Stomach (tissue), 9 donors: ENCODE results near the gene BCAS1. TPM values are rescaled to one million over a fixed set of nuclear protein-coding genes. Genes with fewer than 3 reads are reported as not detected.
A peak's percentile ranks its signal among the peaks of the same experiment; 100 is the strongest.

Experiments used
- DNase-seq, 2 donors: peaks; one replicate each; pipeline versions ENCODE4 v3.0.0 to v3.0.0-alpha.2; 2013 to 2019
- H3K27ac ChIP-seq, 5 donors: fragments of 200-600 bp in 4 of 5; sonication (generic) in 4 of 5; one replicate each; pipeline ENCODE4 v1.5.1; 2013 to 2019; ENCODE audit warnings: mild to moderate bottlenecking in 1 of 5, moderate library complexity in 1 of 5
- H3K27me3 ChIP-seq, 3 donors: fragments of 200-600 bp; sonication (generic); one replicate each; pipeline ENCODE4 v1.5.1; 2017 to 2019; ENCODE audit warnings: mixed run types in 1 of 3
- H3K36me3 ChIP-seq, 4 donors: fragments of 200-600 bp; sonication (generic); 1 replicate in 3 of 4; 2 replicates in 1 of 4; pipeline ENCODE4 v1.5.1; 2016 to 2019
- H3K4me1 ChIP-seq, 4 donors: fragments of 200-600 bp; sonication (generic); one replicate each; pipeline ENCODE4 v1.5.1; 2016 to 2019
- H3K4me3 ChIP-seq, 4 donors: fragments of 200-600 bp; sonication (generic) in 3 of 4; one replicate each; pipeline ENCODE4 v1.5.1; 2016 to 2019; ENCODE audit warnings: mild to moderate bottlenecking in 1 of 4
- H3K9me3 ChIP-seq, 4 donors: fragments of 200-600 bp; sonication (generic); one replicate each; pipeline ENCODE4 v1.5.1; 2016 to 2019
- EP300 ChIP-seq: sonication (generic); formaldehyde crosslinking; IDR thresholded peaks from one replicate; pipeline ENCODE4 v1.6.1; 2017; ENCODE audit warnings: antibody characterized with exemption
- POLR2A ChIP-seq, 4 donors: fragments of 450-650 bp; IDR thresholded peaks; one replicate each; pipeline ENCODE4 v1.6.1; 2016; ENCODE audit warnings: antibody characterized with exemption in 4 of 4, control low read depth in 2 of 4, mild to moderate bottlenecking in 1 of 4, moderate library complexity in 1 of 4
- POLR2AphosphoS5 ChIP-seq, 3 donors: sonication (generic); formaldehyde crosslinking; IDR thresholded peaks; one replicate each; pipeline ENCODE4 v1.6.1; 2016; ENCODE audit warnings: antibody characterized with exemption in 3 of 3
- WGBS, 5 donors: extraction: QIAGEN DNeasy Blood & Tissue Kit in 3 of 5; methylation state at CpG; one replicate each; pipeline versions ENCODE4 v1.1.5 to v1.1.7; 2013 to 2018; 5-methylcytosine and 5-hydroxymethylcytosine counted together
- intact Hi-C: fragments of 100-400 bp; cut with DNase I; formaldehyde crosslinking; loops from one replicate; pipeline ENCODE4 v1.15.1; 2023; ENCODE audit warnings: low total_unique reads
- polyA plus RNA-seq, 3 donors: library from polyadenylated mRNA; stranded (reverse); fragments of 200-250 nt; gene quantifications; one replicate each; pipeline ENCODE4 v1.2.3, GENCODE V29; 2013
- total RNA-seq, 5 donors: library from RNA; depleted of rRNA; stranded (reverse); fragments of >200 nt; gene quantifications; one replicate each; pipeline versions ENCODE4 v1.1.0 to v1.2.3, GENCODE V29; 2014 to 2016
- TF ChIP-seq, protein P1 (sequence below), 7 experiments: fragments of 450-650 bp in 4 of 7; fragments of 200-600 bp in 3 of 7; sonication (generic) in 3 of 7; IDR thresholded peaks; one replicate each; pipeline ENCODE4 v1.5.1; 2016 to 2019; ENCODE audit warnings: antibody characterized with exemption in 7 of 7, control low read depth in 2 of 7, mild to moderate bottlenecking in 1 of 7
- donor health status: healthy with polysubstance abuse.
- donor health status: Bipolar disorder and iron deficiency.
- donor health status: healthy.

The BCAS1 gene
- total and polyA plus RNA-seq, 8 donors, result 6.3 to 145 (median 84.6) TPM

DNA sequence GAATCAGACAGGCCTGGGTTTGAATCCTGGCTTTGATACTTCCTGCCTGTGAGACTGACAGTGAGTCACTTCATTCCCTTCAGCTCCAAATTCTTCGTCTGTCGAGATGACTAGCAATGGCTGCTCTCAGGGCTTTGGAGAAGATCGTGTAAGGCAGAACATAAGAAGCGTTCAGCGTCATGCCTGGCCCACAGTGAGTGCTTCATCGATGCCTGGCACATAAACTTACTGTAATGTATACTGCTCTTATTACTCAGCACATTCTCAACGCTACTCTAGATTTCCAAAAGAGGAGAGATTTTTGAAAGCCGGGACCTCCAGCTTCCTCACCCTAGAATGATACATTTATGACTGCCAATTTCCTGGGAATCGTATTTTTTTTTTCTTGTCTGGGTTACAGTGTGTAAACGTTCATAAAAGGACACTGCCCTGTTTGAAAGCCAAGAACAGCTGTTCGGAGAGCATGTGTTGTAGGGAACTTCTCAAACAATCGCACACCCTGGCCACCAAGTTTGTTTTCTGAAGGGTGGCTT, 16.2 kb upstream of the BCAS1 start:
- no peak for DNase-seq
- Histone ChIP-seq H3K27me3 (no peaks in the 10 kb centered on the region), H3K36me3 (no peaks in the 10 kb centered on the region), H3K9me3 (no peaks in the 10 kb centered on the region), H3K27ac (peak overlapping the region; percentile 12 to 66 (median 43)), H3K4me3 (no peak overlapping the region), H3K4me1 (peaks cover 12 to 34% (median 18%) of the 10 kb centered on the region in 4 donors)
- WGBS, 5 donors, result 27 to 49% (median 36%) methylated on average over 12 of the region's 12 CpGs
- intact Hi-C loops, result no loop called here
- no peak for TF ChIP-seq POLR2A (IDR thresholded peaks at IDR 0.05)
- TF ChIP-seq POLR2AphosphoS5 (IDR thresholded peaks at IDR 0.05), result no peak
- no peak for TF ChIP-seq EP300

DNA sequence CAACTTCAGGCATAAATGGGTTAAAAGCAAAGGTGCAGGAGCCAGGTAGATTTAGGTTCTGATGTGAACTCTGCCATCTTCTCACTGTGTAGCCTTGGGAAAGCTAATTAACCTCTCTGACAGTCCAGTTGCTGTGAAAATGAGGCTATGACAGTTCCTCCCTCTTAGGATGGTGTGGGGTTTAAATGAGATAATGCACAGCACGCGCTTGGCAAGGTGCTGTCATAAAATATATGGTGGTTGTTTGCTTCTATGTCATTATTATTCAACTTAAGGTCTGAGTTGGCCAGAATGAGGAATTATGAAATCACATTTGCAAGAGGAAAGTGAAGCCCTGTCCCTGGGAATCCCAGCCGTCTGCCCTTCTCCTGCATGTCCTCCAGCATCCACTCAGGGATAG, 15.5 kb upstream of the BCAS1 start:
- peak overlapping the region; percentile 12 to 66 (median 43) for H3K27ac ChIP-seq
- H3K27me3 ChIP-seq, result no peaks in the 10 kb centered on the region
- no peak overlapping the region for H3K4me3 ChIP-seq
- H3K9me3 ChIP-seq, result no peaks in the 10 kb centered on the region
- DNase-seq, result no peak
- intact Hi-C loops, result no loop called here
- peaks cover 12 to 34% (median 18%) of the 10 kb centered on the region in 4 donors for H3K4me1 ChIP-seq
- TF ChIP-seq, protein P1, sequence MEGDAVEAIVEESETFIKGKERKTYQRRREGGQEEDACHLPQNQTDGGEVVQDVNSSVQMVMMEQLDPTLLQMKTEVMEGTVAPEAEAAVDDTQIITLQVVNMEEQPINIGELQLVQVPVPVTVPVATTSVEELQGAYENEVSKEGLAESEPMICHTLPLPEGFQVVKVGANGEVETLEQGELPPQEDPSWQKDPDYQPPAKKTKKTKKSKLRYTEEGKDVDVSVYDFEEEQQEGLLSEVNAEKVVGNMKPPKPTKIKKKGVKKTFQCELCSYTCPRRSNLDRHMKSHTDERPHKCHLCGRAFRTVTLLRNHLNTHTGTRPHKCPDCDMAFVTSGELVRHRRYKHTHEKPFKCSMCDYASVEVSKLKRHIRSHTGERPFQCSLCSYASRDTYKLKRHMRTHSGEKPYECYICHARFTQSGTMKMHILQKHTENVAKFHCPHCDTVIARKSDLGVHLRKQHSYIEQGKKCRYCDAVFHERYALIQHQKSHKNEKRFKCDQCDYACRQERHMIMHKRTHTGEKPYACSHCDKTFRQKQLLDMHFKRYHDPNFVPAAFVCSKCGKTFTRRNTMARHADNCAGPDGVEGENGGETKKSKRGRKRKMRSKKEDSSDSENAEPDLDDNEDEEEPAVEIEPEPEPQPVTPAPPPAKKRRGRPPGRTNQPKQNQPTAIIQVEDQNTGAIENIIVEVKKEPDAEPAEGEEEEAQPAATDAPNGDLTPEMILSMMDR (IDR thresholded peaks at IDR 0.05), result no peak
- TF ChIP-seq POLR2AphosphoS5 (IDR thresholded peaks at IDR 0.05) (no peak), POLR2A (IDR thresholded peaks at IDR 0.05) (no peak), EP300 (no peak)
- no peaks in the 10 kb centered on the region for H3K36me3 ChIP-seq
- WGBS, 5 donors, result 69 to 89% (median 82%) methylated on average over 3 of the region's 3 CpGs

DNA sequence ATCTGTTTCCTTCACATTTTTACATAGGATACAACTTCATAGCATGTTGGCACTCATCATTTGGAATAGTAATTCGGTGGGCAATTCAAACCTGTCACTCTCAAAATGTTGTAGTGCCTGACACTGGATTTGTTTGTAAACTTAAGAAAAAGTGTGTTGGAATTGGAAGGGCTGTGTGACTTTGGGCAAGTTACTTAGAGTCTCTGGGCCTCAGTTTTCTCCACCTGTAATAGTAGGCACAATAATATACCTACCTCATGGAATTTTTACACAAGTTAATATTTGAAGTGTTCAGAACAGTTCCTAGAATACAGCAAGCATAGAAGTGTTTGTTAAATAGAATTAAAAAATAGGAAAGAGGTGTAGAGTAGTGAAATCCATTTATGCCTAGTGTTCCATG, 15.0 kb upstream of the BCAS1 start:
- Histone ChIP-seq H3K9me3 (no peaks in the 10 kb centered on the region), H3K4me3 (no peak overlapping the region), H3K36me3 (no peaks in the 10 kb centered on the region), H3K27me3 (no peaks in the 10 kb centered on the region), H3K27ac (peak overlapping the region in 4 of 5 donors; percentile 12 to 66 (median 40)), H3K4me1 (peaks cover 12 to 34% (median 18%) of the 10 kb centered on the region in 4 donors)
- no peak for TF ChIP-seq POLR2AphosphoS5 (IDR thresholded peaks at IDR 0.05)
- TF ChIP-seq, protein P1 (IDR thresholded peaks at IDR 0.05), result no peak
- TF ChIP-seq POLR2A (IDR thresholded peaks at IDR 0.05), result no peak
- no peak for TF ChIP-seq EP300
- WGBS, 5 donors, result 27 to 74% (median 47%) methylated on average over 1 of the region's 1 CpG
- intact Hi-C loops, result no loop called here
- DNase-seq, result no peak

DNA sequence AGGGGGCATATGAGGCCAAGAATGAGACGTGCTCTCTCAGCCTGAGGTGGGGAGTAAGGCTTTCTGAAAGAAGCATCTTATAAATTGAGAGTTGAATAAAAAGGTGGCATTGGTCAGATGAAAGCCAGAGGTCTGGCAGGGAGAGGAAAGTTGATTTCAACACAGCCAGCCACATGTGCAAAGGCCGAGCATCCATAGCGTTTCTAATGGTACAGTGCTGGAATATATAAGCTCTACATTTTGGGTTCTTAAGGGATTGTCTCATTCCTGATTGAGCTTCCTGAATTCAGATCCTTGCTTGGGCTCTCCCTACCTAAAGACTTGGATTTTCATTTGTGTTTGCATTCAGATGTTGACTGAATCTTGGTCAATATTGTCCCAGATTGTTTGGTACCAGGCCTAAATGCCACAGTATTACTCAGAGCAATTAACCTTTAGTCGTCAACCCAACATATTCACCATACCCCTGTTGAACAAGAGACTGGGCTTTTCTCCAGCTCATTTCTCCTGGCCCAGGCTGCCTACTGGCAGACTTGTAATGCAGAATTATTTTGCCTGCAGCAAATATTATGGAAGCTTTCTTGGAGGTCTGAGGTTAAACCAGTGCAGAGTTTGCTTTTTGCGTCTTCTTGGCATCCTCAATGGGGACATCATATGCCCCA, 14.5 kb upstream of the BCAS1 start:
- H3K4me1 ChIP-seq, result peaks cover 12 to 34% (median 18%) of the 10 kb centered on the region in 4 donors
- H3K27ac ChIP-seq, result peak overlapping the region; percentile 12 to 66 (median 44)
- WGBS, 5 donors, result 27 to 41% (median 37%) methylated on average over 5 of the region's 5 CpGs
- H3K27me3 ChIP-seq, result no peaks in the 10 kb centered on the region
- no peak overlapping the region for H3K4me3 ChIP-seq
- intact Hi-C loops, result no loop called here
- DNase-seq, result peak; percentile 70 to 74
- TF ChIP-seq POLR2A (IDR thresholded peaks at IDR 0.05) (no peak), EP300 (no peak), POLR2AphosphoS5 (IDR thresholded peaks at IDR 0.05) (peak; percentile 7 to 83 (median 19))
- TF ChIP-seq, protein P1 (IDR thresholded peaks at IDR 0.05), result no peak
- H3K9me3 ChIP-seq, result no peaks in the 10 kb centered on the region
- H3K36me3 ChIP-seq, result no peaks in the 10 kb centered on the region

DNA sequence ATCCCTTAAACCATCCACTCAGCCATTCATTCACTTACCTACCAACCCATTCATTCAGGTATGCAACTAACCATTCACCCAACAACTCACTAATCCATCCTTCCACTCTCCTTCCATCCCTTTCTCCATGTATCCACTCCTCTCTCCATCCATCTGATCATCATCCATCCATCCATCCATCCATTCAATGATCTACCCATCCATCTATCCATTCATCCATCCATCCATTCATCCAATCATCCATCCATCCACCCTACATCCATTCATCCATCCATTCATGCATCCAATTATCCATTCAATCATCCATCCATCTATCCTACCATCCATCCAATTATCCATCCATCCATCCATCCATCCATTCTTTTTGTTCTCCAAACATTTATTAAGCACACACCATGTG, 13.8 kb upstream of the BCAS1 start:
- intact Hi-C loops, result no loop called here
- Histone ChIP-seq H3K9me3 (no peaks in the 10 kb centered on the region), H3K36me3 (no peaks in the 10 kb centered on the region), H3K27me3 (no peaks in the 10 kb centered on the region), H3K4me1 (peaks cover 12 to 34% (median 18%) of the 10 kb centered on the region in 4 donors), H3K27ac (peak overlapping the region in 3 of 5 donors; percentile 14 to 66 (median 59)), H3K4me3 (no peak overlapping the region)
- DNase-seq, result no peak
- TF ChIP-seq POLR2AphosphoS5 (IDR thresholded peaks at IDR 0.05) (no peak), EP300 (no peak), POLR2A (IDR thresholded peaks at IDR 0.05) (no peak)
- TF ChIP-seq, protein P1 (IDR thresholded peaks at IDR 0.05), result no peak
